HG02870 (cell line): Measurements from ENCODE around the gene ENHO.
"Not testable (repeated sequence)": the region's sequence is repeated elsewhere in the genome, so short reads cannot be mapped to it uniquely, and the experiment has no call there.

Experiments
- ATAC-seq: cut with Tn5 transposase; IDR thresholded peaks from one replicate; pipeline ENCODE4 v1.9.1; 2021; ENCODE audit warnings: mild to moderate bottlenecking, moderate library complexity; ENCODE audit not compliant: unreplicated experiment

ENHO gene

DNA sequence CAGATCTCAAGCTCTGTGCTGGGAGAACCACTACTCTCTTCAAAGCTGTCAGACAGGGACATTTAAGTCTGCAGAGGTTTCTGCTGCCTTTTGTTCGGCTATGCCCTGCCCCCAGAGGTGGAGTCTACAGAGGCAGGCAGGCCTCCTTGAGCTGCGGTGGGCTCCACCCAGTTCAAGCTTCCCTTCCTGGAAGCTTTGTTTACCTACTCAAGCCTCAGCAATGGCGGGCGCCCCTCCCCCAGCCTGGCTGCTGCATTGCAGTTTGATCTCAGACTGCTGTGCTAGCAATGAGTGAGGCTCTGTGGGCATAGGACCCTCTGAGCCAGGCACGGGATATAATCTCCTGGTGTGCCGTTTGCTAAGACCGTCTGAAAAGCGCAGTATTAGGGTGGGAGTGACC is 9.3 kb upstream of the ENHO start:
- ATAC-seq = not testable (repeated sequence)

DNA sequence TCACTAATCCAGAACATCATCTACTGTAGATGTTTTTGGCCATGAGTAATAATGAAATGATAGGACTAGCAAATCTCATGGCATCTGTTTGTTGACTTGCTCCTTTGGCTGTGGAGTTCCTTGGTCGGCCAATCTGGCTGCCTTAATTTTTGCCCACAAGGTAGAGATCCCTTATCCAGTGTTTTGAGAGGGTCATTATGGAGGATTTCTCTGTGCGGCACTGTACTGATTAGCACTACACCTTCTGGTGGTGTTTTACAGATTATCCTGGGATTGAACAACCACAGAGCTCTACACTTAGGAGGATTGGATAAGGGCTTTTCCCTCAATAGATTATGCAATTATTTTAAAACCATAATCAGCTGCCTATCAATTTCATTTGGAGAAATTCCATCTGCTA is 3.2 kb upstream of the ENHO start:
- no peak for ATAC-seq

DNA sequence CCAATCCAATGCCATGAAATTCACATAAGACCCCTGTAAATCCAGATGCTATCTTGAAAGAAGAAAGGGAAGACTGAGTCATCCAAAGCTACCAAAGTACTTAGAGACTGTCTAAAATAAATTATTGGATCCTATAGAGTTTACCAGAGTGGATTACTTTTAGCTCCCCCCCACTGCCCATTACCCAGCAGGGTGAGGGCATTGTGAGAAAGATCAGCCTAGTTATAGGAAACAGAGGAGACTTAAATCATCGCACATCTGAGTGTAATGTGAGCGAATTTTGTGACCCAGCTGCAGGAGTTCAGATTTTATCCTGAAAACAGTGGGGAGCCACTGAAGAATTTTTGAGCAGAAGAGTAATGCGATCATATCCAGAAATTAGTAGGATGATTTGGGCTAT is 1.6 kb upstream of the ENHO start:
- no peak for ATAC-seq

DNA sequence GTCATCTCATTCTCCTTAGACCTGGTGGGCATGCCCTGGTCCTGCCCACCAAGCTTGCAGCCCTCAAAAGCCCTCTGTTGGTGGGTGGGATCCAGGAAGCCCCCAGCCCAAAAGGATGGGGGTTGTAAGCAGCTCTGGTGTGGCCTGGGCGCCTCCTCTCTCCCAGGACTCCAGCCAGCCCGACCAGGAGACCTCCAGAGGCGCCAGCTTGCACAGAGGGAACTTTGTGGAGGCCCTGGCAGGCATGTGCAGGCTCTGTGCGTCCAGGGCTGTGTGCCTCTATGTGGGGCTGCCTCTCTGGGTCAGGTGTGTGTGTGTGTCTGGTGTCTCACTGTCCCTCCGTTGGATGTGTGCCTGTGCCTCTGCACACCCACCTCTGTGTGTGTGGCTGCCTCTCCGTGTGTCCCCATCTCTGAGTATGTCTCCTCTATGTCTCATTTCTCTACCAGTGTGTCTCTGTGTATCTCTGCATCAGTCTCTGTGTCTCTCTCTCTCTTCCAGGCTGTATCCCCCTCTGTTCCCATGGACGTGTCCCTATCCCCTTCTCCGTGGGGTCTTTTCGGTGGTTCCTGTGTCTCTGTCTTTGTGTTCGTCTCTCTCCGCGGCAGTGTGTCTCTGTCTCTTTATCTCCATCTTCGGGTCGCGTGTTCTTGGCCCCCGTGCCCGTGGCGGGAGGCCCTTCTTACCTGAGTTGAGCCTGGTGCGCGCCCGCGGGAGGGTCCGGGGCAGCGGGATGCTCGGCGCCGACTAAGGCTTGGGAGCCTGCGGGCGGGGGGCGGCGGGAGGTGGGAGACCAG is 501 bp downstream of the ENHO start:
- ATAC-seq = no peak

DNA sequence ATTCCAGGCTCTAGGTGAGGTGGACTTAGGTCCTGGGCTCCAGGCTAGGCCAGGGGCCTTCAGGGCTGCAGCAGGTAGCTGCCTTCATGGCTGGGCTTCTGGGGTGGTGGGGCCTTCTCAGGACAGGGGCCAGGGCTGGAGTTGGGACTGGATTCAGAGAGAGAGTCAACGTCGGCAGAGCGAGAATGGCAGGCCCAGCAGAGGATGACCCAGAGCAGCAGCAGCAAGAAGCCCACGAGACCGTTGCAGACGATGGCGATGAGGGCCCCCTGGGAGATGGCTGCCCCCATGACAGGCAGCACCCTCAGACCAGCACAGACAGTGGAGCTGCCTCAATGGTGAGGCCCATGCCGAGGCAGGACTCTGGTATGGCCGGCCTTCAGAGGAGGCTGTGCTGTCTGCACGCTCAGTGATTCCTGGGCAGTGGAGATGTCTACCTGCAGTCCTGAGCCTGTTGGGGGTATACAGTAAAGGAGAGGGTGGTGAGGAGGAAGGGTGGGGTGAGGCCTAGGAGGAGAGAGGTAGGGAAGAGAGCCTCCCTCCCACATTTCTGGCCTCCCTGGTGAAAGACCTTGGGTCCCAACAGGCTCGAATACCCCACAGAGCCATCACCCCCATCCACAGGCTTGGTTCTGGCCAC is 1.3 kb downstream of the ENHO start:
- no peak for ATAC-seq

DNA sequence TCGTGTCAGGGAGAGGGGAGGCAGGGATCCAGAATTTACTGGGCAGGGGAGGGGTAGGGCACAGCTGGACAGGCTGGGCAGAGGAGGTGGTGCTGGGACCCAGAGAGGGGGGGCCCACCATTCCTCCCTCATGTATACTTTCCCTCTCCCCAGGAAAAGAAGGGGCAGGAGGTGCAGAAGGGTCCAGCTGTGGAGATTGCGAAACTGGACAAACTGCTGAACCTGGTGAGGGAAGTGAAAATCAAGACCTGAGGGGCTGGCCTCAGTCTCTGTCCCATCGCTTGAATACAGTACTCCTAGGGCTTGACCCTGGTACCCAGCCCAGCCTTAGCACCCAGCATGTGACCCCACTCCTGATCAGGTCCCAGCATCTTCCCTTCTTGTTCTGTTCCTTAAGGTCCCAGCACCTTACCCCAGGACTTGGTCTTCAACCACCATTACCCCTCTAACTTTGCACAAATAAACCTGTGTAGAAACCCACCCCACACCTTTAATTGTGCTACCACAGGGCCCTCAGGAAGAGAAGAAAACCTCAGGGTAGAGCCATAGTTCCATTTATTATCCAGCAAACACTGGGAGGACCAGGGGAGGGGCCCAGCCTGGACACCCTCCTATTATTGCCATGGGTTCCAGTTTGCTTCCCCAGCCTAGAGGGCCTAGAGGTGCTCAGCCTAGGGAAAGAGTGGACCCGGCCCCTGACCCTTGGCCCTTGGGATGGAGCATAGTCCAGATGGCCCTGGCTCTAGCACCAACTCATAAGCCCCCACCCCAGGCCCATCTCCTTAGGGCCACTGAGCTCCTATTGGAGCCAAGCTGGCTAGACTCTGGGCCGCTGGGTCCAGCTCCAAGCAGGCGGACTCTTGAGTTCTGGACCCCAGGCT is 2.0 kb downstream of the ENHO start:
- no peak for ATAC-seq

DNA sequence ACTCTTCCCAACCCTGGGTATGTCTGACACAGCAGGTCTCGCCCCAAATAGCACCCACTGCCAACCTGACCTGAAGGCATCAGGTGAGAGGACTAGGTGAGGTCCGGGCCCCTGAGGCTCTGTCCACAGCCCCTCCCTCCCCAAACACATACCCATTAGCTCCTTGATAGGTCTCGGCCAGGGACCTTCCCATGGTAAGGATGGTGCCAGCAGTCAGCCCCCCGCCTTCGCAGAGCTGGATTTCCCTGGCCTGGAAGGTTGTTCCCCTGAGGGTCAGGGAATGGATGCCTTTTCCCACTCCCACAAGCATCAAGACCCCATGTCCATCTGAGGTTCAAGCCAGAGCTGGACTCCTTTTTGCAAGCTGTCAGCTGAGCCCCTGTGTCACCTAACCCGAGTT is 2.7 kb downstream of the ENHO start:
- no peak for ATAC-seq

DNA sequence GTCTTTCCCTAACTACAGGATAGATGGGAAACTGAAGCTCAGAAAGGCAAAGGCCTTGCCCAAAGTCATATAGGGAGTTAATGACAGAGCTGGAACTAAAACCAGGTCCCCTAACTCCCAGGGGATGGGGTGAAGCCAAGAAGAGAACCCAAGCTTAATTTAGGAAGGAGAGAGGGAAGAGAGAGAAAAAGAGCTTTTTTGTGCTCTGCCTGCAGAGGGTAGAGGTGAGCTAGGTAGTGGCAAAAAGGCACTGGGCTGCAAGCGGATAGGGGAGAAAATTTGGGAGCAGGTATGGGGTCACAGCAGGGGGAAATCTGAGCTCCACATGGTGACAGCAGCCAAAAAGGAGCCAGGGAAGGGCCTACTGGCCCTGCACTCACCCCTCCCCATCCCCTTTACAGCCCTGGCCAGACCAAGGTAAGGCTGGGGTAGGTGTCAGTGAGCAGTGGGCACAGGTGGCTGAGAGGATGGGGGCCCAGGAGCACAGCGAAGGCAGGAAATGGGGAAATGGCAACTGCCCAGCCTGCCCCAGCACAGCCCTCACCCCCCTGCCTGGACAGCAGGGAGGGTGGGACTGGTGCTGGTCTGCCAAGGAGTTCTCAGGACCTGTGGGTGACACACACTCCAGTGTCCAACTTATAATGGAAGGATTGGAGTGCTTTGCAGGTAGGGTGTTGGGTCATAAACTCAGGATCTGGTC is 3.3 kb downstream of the ENHO start:
- ATAC-seq = no peak

DNA sequence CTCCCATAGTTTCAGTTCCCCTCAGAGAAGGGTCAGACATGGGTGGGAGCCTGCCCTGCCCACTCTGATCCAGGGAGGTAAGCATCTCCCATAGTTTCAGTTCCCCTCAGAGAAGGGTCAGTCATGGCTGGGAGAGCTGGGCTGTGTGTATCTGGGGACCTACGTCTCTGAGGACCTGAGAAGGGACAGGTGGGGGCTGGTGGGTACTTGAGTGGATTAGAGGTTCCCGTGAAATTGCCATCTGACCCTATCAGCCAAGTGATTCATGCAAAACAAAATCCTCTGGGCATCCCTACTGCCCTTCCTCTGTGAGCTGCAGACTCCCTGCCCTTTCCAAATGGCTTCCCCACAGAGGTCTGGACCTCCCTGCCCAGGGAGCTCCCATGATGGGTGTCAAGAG is 3.9 kb downstream of the ENHO start:
- no peak for ATAC-seq

DNA sequence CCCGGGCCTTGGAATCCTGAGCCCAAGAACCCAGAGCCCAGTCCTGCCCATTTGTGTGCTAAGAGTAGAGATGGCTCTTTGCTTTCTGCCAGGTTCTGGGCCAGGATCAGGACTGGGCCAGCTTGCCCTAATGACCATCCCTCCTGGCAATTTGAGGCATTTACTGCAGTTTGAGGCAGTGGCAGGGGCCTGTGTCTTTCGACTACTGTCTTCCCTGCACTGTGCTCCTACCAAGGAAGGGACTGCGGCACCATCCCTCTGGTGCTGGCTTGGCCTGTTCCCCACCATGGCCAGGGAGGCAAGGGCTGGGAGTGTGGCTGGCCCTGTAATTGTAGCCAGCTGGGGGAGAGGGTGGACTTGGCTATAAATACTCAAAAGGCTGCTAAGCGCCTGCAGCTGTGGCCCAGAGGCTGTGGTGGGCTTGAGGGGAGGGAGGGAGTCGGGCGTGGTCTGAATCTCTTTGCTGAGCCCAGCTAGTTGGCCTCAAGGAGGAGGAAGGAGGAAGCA is 4.6 kb downstream of the ENHO start:
- no peak for ATAC-seq

DNA sequence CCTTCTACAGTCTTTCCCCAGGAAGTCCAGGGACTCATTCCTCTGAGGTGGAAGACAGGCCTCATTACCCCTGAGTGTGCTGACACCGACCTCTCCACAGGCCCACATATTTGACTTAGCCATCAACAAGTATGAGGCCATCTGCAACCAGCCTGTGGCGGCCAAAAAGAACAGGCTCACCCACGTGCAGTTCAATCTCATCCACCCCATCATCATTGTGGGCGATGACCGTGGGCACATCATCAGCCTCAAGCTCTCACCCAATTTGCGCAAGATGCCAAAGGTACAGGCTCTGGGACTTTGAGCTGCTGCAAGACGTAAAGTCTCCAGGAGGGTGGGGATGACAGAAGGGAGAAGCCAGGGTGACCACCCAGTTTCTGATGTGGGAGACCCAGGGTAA is 5.6 kb downstream of the ENHO start:
- ATAC-seq = no peak

DNA sequence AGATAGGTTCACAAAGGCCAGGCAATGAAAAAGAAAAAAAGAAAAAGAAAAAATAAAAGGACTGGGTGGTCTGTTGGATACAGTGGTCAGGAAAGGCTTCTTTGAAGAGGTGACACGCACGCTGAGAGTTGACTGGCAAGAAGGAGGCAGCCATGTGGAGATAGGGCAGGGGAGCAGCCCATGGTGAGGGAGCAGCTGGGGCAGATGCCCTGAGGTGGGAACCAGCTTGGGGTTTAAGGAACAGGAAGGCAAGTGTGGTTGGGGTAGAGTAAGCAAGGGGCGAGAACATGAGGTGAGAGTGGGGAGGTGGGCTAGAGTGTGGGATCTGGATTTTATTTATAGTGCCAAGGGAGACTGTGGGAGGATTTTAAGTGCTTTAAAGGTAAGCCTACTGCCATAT is 6.8 kb downstream of the ENHO start:
- no peak for ATAC-seq

DNA sequence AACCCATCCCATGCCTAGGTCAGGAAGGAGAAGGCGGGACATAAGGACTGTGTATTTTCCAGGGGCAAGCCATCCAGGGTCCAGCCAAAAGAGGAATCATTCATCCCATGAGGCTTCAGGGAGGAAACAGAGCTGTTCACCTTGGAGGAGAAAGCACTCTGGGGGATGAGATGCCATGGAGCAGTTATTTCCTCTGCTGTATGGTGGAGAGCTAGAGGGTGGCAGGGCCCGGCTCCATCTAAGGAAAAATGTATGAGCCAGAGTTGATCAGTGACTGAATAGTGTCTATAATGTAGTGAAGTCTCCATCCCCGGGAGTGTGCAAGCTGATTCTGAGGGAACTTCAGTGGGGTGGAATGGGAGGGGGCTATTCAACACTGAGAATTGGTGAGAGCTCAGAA is 8.0 kb downstream of the ENHO start:
- no peak for ATAC-seq

DNA sequence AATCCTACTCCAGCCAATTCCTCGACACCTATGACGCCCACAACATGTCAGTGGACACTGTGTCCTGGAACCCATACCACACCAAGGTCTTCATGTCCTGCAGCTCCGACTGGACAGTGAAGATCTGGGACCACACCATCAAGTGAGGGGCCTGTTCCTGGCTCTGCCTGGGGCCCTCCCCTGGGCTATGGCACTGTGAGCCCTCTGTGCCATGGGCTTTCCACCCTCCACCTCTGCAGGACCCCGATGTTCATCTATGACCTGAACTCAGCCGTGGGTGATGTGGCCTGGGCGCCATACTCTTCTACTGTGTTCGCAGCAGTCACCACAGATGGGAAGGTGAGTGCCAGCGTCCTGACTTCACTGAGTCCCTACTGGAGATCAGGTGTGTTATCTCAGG is 8.4 kb downstream of the ENHO start:
- ATAC-seq = no peak

DNA sequence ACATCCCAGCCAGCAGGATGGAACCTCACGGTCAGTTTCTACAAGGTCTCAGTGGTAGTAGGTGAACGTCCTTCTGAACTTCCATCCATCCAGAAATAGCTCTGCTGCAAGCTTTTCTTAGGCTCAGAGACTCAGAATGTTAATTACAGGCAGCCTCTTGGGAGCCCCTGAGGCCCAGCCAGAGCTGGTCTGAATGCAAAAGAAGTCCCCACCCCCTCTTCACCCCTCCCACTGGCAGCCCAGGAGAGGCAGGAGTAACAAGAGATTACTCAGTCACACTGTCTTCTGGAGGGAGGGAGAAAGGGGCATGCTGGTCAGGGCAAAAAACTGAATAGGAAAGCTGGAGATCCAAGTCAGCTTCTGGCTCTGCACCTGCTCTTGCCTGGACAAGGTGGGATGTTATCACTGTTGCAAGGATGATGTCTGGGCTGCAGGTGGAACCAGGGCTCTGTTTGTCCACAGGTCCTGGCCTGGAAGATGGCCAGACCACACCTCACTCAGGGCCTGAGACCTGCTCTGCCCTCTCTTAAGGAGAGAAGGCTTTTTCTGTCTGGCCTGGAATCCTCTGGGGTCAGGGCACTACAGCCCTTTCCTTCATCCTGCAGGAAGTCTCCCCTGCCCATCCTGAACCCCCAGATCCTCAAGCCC is 9.1 kb downstream of the ENHO start:
- no peak for ATAC-seq

DNA sequence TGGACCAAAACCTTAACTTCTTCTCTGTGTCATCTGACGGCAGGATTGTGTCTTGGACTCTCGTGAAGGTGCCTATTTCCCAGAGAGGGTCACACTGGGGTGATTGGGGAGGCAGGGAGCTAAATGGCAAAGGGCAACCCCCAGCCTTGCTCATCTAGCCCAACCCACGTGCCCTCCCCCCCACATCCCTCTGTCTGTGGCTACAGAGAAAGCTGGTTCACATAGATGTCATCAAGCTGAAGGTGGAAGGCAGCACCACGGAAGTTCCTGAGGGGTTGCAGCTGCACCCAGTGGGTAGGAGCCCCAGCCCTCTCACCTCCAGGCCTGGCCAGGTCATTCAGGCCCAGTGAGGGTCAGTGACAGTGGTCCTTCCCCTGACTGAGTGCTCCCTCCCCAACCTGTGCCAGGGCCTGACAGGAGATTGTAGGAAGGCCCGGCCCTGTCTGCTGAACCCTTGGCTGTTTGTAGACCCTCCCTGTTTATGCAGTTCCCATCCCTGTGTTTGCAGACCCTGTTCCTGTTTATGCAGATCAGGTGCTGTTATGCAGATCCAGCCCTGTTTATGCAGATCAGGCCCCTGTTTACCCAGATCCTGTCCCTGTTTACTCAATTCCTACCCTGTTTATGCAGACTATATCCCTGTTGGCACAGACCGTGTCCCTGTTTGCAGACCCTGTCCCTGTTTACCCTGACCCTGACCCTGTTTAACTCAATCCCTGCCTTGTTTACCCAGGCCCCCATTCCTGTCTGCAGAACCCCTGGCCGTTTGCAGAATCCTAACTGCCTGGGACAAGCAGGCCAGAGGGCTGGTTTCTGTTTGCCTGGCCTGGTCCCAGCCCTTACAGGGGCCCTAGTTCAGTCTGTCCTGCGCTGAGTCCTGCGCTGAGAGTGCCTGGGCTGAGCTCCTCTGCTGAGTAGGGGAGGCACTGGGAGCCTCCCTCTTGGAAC is 10.4 kb downstream of the ENHO start:
- no peak for ATAC-seq

DNA sequence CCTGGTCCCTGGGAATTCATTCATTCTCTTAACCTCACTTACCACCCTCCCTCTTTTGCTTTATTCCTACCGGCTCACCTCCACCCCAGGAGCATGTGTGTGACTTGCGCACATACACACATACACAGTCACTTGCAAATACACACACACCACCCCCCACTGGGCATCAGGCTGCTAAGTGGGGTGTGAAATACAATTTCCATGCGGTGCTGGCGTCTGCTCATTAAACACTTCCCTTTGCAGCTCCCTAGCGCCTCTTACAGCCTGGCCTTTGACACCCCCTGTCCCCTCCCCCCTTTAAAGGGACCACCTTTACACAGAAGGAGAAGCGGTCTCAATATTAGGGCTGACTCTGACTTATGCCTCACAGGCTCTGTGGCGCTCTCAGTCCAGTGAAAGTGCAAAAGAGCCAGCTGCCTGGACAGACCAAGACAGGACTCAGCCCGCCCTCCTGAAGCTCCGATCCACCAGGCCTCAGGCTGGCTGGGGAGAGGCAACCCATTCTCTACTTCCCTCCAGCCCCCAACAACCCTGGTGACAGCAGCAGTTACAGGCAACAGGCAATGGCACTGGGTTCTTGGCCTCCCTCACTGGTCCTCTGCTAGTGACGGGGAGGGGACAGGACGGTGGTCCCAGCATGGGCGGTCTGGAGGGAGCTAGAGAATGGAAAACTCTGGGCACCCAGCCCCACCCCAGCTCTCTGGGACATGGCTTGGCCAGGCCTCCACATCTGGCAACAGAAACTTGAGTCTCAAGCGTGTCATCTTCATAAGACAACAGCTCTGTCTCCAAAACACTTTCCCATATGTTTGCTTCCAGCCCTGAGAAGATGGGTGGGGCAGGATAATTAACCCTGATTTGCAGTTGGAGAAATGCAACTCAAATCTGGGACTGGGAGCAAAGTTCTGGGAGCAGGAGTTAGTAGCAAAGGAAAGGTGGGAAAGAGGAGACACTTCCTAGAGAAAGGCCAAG is 12.0 kb downstream of the ENHO start:
- ATAC-seq = no peak

DNA sequence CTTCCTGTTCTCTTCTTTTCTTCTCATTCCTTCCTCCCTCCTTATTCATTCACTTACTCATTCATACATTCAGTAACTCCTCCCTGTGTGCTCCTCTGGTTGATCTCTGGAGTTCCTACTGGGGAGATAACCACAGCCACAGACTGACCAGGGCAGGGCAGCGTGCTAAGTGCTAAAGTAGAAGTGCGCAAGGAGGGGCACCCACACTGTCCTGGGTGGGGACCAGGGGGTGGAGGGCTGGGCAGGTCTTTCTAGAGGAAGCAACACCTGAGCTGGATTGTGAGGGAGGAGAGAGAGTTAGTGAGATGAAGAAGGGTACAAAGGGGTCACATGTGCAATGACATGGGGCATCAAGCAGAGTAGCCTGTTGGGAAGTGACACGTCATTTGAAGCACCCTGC is 13.8 kb downstream of the ENHO start:
- ATAC-seq = no peak
